Tibial nerve (tissue), 4 donors: ENCODE results near the gene UCK2.

Experiments
- CTCF ChIP-seq, 5 experiments: fragments of 200-600 bp in 3 of 5; fragments of 450-650 bp in 2 of 5; sonication (generic) in 3 of 5; IDR thresholded peaks; one replicate each; pipeline ENCODE4 v1.5.1; 2016 to 2019; ENCODE audit warnings: antibody characterized with exemption in 5 of 5, mild to moderate bottlenecking in 3 of 5, moderate library complexity in 2 of 5
- EP300 ChIP-seq, 2 donors: sonication (generic); formaldehyde crosslinking; IDR thresholded peaks; one replicate each; pipeline ENCODE4 v1.6.1; 2017; ENCODE audit warnings: antibody characterized with exemption in 2 of 2, mild to moderate bottlenecking in 1 of 2
- POLR2A ChIP-seq, 2 donors: fragments of 450-650 bp; IDR thresholded peaks; one replicate each; pipeline ENCODE4 v1.6.1; 2017; ENCODE audit warnings: antibody characterized with exemption in 2 of 2, mild to moderate bottlenecking in 2 of 2, moderate library complexity in 2 of 2

- TF ChIP-seq CTCF (IDR thresholded peaks at IDR 0.05) (no peak), EP300 (IDR thresholded peaks at IDR 0.05) (no peak), POLR2A (IDR thresholded peaks at IDR 0.05) (no peak)
Observed at GRCh38 chr1:165915480-165915879, 88.1 kb downstream of the UCK2 start.
